Middle frontal gyrus (tissue), 1 donor: ENCODE results near the gene PARN.
"Not testable (repeated sequence)": the region's sequence is repeated elsewhere in the genome, so short reads cannot be mapped to it uniquely, and the experiment has no call there.

Experiments
- DNase-seq: peaks from one replicate; pipeline ENCODE4 v3.0.0-alpha.2; 2015; ENCODE audit warnings: low spot score; ENCODE audit errors: extremely low spot score

The PARN gene, protein sequence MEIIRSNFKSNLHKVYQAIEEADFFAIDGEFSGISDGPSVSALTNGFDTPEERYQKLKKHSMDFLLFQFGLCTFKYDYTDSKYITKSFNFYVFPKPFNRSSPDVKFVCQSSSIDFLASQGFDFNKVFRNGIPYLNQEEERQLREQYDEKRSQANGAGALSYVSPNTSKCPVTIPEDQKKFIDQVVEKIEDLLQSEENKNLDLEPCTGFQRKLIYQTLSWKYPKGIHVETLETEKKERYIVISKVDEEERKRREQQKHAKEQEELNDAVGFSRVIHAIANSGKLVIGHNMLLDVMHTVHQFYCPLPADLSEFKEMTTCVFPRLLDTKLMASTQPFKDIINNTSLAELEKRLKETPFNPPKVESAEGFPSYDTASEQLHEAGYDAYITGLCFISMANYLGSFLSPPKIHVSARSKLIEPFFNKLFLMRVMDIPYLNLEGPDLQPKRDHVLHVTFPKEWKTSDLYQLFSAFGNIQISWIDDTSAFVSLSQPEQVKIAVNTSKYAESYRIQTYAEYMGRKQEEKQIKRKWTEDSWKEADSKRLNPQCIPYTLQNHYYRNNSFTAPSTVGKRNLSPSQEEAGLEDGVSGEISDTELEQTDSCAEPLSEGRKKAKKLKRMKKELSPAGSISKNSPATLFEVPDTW

DNA sequence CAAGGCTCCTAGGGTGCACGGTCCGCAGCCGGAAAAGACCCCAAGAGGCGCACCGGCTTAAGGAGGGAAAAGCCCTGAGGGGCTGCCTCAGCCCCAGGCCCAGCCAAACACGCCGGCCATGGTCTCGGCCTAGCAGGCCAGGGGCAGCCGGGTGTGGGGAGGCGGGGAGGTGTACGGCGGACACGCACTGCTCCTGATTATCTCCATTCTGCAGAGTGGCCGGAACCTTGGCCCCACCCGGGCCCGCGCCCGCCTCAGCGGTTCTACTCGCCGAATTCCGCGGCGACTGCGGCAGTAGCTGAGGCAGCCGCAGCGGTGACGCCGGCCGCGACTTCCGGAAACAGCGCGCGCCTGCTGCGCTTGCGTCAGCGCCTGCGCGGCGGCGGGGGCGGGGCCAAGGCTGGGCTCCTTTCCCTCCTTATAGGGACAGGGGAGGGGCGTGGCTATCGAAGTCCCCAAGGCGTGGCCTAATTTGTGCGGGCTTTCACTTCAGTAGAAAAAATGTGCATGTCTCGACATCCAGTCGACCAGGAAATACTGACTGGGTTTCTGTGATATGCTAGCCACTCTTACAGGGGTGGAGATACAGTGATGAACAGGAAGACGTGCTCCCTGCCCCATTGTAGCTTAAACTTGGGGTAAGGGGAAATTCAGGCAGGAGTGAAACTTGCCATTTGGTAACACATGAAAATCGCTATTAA is at the start of gene PARN:
PARN (minus strand) TSS at position 342 of the 701 bp plus-strand sequence; CDS start at position 207, 135 bp downstream.
- peak; percentile 90 for DNase-seq

DNA sequence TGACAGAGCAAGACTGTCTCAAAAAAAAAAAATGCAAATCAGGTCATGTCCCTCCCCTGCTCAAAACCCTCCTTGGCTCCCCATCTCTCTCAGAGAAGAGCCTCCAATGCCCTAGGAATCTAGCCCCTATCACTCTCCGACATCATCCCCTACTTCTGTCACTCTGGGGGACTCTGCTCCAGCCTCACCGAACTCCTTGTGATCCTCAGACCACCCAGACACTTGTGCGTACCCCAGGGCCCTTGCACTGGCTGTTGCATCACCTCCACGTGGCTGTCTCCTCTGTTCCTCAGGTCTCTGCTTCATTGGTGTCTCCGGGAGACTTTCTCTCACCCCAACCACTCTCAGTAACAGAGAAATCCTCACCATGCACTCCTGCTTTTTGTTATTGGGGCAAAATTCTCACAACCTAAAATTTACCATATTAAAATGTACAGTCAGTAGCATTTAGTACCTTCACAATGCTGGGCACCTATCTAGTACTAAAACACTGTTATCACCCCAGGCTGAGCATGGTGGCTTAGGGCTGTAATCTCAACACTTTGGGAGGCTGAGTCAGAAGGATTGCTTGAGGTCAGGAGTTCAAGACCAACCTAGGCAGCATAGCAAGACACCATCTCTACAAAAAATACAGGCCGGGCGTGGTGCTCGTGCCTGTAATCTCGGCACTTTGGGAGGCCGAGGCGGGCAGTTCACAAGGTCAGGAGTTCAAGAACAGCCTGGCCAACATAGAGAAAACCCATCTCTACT is 48.9 kb upstream of the PARN start:
- DNase-seq: no peak

DNA sequence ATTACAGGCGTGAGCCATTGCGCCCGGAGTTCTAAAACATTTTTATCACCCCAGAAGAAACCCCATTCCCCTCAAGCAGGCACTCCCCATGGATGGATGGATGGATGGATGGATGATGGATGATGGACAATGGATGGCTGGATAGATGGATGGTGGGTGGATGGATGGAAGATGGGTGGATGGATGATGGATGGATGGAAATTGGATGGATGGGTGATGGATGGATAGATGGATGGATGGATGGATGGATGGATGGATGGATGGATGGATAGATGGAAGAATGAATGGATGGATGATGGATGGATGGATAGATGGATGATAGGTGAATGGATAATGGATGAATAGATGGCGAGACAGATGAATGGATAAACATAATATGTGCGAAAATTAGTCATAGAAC is 47.6 kb upstream of the PARN start:
- no peak for DNase-seq

DNA sequence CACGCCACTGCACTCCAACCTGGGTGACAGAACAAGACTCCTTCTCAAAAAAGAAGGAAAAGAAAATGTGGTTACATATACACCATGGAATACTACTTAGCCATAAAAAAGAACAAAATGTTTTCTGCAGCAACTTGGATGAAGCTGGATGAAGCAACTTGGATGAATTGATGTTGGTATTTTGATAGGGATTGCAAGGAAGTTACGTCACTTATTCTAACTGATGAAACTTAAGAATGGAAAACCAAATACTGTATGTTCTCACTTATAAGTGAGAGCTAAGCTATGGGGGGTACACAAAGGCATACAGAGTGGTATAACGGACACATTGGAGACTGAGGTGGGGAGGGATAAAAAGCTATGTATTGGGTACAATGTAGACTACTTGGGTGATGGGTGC is 46.6 kb upstream of the PARN start:
- no peak for DNase-seq

DNA sequence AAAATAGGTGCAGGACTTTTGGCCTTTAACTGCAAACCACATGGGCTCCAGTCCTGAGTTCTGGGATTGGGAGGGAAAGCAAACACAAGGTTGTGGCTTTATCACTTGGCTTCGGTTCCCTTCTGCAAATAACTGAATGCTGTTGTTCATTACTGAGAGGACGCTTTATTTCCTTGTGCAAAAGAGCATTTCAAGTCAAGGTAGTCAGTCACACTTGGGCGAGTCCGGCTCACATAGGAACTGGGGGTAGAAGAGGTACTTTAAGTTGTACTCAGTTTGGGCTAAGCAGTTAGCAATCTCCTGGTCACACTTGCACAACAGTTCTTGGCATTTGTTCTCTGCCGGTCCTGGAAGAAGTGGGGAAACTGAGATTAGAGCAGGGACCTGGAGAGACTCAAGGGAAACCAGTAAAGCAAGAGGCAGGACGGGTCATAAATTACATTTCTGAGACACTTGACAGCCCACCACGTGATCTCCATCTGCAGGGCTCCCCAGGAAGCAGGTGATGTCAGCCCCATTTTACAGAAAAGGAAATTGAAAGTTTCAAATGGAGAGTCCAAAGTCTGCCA is 42.4 kb upstream of the PARN start:
- no peak for DNase-seq

DNA sequence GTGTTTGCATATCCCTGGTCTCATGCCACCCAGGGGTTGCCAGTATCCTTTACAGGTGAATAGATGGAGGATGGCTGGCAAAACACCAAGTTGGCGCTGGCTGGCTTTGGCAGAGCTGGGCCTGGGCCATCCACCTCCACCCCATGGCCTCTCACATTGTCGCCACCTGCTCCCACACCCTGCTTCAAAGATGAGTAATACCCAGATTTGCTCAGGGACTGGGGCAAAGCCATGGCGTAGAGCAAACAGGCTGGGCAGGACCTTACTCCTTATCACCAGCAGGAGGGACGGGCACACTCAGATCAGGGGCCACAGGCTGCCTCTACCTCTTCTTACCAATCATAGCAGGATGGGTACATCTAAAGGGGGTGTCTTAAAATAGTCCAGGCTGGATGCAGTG is 39.7 kb upstream of the PARN start:
- no peak for DNase-seq

DNA sequence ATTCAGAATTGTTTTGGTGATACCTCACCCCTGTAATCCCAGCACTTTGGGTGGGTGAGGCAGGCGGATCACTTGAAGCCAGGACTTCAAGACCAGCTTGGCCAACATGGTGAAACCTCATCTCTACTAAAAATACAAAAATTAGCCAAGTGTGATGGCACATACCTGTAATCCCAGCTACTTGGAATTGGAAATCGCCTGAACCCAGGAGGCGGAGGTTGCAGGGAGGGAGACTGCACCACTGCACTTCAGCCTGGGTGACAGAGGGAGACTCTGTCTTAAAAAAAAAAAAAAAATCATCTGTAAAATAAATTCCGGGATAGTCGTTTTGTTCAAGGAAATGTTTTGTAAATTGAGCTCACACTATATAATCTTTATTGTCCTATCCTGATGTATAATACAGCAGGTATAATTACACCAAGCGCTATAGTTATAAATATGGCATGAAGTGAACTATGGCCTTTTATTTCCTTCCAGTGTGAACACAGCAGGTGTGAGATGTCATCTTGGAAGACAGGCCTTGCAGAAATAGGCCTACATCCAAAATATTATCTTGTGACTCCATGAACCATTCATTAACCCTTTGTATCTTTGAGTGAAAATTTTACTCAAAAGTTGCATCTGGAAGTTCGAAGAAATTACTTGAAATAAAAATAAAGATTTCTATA is 38.6 kb upstream of the PARN start:
- DNase-seq: no peak

DNA sequence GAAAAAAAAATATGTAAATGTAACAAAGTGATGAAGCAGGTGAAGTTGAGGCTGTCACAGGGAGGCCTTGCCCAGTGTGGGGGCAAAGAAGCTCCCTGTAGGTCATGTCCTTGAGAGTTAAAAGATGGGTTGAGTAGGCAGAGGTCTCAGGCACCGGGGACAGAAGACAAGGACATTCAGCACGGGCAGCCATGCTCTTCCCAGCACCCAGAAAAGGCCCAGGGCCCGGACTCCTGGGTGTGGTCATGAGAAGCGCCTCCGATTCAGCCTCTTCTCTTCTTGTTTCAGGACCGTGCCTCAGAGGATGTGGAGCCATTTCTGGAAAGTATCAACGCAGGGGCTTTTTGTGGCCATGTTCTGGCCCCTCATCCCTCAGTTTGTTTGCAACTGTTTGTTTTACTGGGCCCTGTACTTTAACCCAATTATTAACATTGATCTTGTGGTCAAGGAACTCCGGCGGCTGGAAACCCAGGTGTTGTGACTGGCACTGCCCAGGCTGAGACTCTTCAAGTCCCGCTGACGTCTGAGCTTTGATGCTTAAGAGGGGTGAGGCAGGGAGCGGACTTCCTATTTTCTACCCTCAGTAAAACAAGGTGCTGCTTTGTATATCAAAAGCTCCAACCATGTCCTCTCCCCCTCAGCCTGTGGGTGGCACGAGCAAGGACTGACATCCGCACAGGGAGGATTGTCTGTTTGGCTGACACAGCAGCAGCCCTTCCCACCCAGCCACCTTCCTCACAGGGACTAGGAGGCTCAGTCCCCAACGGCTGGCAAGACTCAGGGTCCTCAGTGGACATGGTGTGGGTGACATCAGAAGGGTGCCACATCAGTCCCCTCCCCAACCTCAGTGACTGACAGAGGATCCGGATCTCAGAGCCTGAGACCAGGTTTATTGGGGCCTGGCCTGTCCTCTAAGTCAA is 37.5 kb upstream of the PARN start:
- DNase-seq: no peak

DNA sequence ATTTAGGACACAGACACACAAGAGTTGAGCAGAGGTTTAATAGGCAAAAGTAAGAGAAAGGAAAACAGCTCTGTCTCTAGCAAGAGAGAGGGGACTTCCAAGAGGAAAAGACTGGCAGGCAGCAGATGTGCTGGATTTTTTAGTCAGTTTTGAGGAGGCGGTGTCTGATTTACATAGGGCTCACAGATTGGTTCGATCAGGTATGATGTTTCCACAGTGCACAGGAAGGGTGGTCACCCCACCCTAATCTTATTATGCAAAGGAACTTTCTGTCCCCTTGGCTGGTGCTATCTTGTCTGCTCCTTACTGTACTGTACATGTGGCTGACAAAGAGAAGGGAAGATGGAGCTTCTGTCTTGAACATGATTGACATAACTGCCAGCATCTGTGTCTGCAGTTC is 28.0 kb upstream of the PARN start:
- DNase-seq: no peak

DNA sequence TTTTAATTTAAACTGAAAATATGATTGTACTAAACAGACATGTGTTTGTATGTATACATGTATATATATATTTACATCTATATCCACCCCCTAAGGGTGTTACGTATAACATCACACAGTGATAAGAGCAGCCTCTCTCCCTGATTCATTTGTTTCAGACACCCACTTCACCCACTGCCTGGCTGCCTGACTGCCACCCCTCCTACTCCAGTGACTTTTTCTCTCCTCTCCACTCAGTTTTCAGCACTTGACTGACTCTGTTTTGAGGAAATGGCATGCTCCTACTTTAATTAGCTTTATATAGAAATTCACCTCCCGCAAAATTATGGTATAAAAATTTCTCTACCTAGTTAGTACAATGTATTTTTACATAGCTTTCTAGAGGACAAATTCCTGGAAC is 22.7 kb upstream of the PARN start:
- no peak for DNase-seq

DNA sequence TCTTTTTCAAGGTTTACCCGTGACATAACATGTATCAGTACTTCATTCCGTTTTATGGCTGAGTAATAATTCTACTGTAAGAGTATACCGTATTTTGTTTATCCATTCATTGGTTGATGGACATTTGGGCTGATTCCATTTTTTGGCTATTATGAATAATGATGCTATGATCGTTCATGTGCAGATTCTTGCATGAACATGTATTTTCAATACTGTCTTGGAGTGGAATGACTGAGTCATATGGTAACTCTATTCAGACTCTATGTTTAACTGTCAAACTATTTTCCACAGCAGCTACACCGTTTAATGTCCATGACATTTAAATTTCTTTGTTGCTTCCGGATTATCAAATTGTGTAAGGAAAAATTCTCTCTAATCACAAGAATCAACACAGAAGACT is 20.6 kb upstream of the PARN start:
- DNase-seq: no peak

DNA sequence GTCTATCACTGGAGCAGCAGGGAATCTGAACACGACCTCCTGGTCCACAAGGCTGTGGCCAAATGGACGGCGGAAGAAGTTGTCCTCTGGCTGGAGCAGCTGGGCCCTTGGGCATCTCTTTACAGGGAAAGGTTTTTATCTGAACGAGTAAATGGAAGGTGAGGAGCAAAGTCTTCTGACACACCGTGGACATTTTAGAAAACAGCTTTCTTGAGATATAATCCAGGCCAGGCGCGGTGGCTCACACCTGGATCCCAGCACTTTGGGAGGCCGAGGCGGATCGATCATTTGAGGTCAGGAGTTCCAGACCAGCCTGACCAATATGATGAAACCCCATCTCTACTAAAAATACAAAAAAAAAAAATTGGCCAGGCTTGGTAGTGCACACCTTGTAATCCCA is 19.8 kb upstream of the PARN start:
- DNase-seq: no peak

DNA sequence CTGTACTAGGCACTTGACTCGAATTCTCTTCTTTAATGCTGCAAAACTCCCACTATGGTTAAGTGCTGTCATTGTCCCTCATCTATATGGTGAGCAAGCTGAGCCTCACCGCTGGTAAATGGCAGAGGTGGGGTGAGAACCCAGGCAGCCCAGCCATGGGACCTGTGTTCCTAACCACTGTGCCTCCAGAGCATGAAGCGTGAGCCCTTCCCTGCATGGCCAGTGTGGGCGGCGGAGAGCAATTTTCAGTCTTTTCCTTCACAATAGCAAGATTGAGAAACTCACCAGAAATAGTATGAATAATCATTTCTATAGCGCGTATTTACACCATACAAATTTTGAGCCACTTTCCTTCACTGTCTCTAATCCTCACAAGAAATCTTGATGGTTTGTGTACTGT is 11.9 kb upstream of the PARN start:
- DNase-seq: no peak

DNA sequence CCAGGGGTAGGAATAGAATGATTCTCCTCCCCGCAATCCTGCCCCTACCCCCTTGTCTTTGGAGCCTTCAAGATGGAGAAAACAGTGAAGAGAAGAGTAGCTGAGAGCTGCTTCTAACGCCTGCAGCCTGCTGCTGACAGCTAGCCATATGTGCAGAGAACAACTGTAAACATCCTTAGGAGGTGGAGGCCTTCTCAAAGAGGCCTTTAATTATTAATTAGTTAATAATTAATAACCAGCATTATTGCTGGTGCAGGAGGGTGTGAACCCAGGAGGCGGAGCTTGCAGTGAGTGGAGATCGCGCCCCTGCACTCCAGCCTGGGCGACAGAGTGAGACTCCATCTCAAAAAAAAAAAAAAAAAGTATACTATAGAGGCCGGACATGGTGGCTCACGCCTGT is 11.1 kb upstream of the PARN start:
- no peak for DNase-seq

DNA sequence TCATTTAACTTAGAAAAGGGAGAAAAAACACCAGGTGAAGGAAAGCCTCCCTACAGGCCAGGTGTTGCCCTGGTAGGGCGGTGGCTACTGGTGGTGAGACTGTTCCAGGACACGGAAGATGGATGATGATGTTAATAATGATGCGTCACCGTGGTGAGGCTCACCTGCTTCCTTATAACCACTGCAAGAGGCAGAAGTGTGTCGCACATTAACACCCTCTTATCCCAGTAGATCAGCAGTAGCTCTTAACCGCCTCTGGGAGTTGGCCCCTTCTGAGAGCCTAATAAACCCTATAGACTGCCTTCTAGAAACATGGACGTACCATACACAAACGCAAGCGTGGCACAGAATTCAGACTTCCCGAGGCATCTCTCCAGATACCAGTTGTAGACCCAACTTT is 10.5 kb upstream of the PARN start:
- DNase-seq: no peak

DNA sequence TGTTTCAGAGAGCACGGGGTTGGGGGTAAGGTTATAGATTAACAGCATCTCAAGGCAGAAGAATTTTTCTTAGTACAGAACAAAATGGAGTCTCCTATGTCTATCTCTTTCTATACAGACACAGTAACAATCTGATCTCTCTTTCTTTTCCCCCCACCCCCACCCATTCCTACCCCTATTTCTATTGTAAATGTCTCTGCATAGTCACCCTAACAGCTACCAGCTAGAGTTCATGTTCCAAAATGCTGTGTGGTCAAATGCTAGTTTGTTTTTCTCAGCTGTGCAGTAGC is 6.8 kb upstream of the PARN start:
- DNase-seq: not testable (repeated sequence)

DNA sequence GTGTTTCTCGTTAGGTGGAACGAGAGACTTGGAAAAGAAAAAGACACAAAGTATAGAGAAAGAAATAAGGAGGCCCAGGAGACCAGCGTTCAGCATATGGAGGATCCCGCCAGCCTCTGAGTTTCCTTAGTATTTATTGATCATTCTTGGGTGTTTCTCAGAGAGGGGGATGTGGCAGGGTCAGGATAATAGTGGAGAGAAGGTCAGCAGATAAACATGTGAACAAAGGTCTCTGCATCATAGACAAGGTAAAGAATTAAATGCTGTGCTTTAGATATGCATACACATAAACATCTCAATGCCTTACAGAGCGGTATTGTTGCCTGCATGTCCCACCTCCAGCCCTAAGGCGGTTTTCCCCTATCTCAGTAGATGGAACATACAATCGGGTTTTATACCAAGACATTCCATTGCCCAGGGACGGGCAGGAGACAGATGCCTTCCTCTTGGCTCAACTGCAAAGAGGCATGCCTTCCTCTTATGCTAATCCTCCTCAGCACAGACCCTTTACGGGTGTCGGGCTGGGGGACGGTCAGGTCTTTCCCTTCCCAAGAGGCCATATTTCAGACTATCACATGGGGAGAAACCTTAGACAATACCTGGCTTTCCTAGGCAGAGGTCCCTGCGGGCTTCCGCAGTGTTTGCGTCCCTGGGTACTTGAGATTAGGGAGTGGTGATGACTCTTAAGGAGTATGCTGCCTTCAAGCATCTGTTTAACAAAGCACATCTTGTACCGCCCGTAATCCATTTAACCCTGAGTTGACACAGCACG is 6.3 kb upstream of the PARN start:
- DNase-seq: not testable (repeated sequence)

DNA sequence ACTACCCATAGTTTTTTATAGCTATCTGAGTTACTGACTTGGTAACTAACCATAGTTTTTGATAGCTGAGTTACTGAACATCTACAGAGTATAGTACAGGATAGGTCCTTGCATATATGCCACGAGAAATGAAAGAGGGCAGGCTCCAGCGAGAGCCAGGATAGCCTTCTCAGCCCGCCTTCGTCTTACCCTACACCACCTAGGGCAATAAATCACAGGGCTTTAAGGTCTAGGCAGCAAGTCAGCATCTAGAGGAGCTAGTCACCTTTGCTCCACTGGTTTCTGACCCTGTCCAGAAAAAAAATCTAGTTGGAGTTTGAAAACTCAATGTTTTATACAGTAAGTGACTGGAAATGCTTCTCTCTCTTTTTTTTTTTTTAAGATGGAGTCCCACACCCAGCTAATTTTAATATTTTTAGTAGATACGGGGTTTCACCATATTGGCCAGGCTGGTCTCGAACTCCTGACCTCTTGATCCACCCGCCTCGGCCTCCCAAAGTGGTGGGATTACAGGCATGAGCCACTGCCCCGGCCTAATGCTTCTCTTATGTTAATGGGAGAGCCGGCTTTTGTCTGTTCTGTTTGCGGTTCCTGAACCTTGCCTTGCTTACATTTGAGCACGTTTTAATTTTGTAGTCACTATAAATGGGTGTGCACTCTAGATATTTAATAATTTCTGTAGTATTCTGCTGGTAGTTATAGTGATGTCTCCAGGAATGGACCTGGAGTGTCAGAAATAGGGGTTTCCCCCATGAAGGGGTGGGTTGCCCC is 5.5 kb upstream of the PARN start:
- no peak for DNase-seq

DNA sequence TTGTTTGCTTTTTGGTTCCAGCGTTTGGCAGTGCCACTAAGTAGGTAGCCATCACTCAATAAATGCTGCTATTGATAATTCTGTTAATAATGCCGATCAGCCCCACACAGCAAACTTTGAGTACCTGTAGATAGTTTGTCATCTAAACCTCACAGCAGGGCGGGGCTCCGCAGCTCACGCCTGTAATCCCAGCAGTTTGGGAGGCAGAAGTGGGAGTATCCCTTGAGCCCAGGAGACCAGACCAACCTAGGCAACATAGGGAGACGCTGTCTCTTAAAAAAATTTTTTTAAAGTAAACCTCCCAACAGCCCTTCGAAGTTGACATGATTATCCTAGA is 4.3 kb upstream of the PARN start:
- DNase-seq: no peak
